Thymus (tissue), 11 donors: ENCODE results near the gene NRK. TPM values are rescaled to one million over a fixed set of nuclear protein-coding genes. Genes with fewer than 3 reads are reported as not detected.

ENCODE experiments used
- DNase-seq, 9 donors: peaks; one replicate each; pipeline ENCODE4 v3.0.0-alpha.2; 2013; ENCODE audit warnings: low spot score in 9 of 9, low read depth in 6 of 9, missing footprints in 1 of 9
- H3K27ac ChIP-seq, 2 donors: one replicate each; pipeline ENCODE4 v1.5.1; 2013; ENCODE audit warnings: control low read depth in 1 of 2, low read depth in 1 of 2, low read length in 1 of 2, mild to moderate bottlenecking in 1 of 2, moderate library complexity in 1 of 2
- H3K27me3 ChIP-seq, 2 donors: one replicate each; pipeline ENCODE4 v1.5.1; 2013; ENCODE audit warnings: low read length in 1 of 2; ENCODE audit not compliant: control insufficient read depth in 2 of 2, insufficient read depth in 1 of 2
- H3K36me3 ChIP-seq, 2 donors: one replicate each; pipeline ENCODE4 v1.5.1; 2013; ENCODE audit warnings: low read length in 1 of 2, mild to moderate bottlenecking in 1 of 2, moderate library complexity in 1 of 2; ENCODE audit not compliant: control insufficient read depth in 2 of 2, insufficient read depth in 2 of 2
- H3K4me1 ChIP-seq, 2 donors: one replicate each; pipeline ENCODE4 v1.5.1; 2013; ENCODE audit warnings: low read length in 2 of 2; ENCODE audit not compliant: control insufficient read depth in 2 of 2, insufficient read depth in 2 of 2
- H3K4me3 ChIP-seq, 2 donors: one replicate each; pipeline ENCODE4 v1.5.1; 2013; ENCODE audit warnings: low read length in 2 of 2, control low read depth in 1 of 2, mild to moderate bottlenecking in 1 of 2
- H3K9me3 ChIP-seq, 2 donors: one replicate each; pipeline ENCODE4 v1.5.1; 2013; ENCODE audit warnings: low read length in 1 of 2, mild to moderate bottlenecking in 1 of 2; ENCODE audit not compliant: control insufficient read depth in 2 of 2, insufficient read depth in 1 of 2
- WGBS: extraction: QIAGEN DNeasy Blood & Tissue Kit; methylation state at CpG from one replicate; pipeline ENCODE4 v1.1.7; 2013; 5-methylcytosine and 5-hydroxymethylcytosine counted together
- polyA plus RNA-seq: library from polyadenylated mRNA; stranded (reverse); fragments of 200-250 nt; gene quantifications from one replicate; pipeline ENCODE4 v1.2.3, GENCODE V29; 2013
- total RNA-seq: library from RNA; stranded (reverse); fragments of 120-200 nt; gene quantifications from one replicate; pipeline ENCODE4 v1.2.4, GENCODE V29; 2013
- donor health status: healthy.

NRK gene
- total and polyA plus RNA-seq, 2 donors, result 0.09 to 2.6 TPM

GRCh38 chrX:105872941-105873340, 50.6 kb downstream of the NRK start:
- no peak overlapping the region for H3K27ac ChIP-seq
- no peaks in the 10 kb centered on the region for H3K9me3 ChIP-seq
- no peaks in the 10 kb centered on the region for H3K36me3 ChIP-seq
- H3K4me1 ChIP-seq, result no peaks in the 10 kb centered on the region
- no peaks in the 10 kb centered on the region for H3K27me3 ChIP-seq
- no peak for DNase-seq
- H3K4me3 ChIP-seq, result no peak overlapping the region
- 76% methylated on average over 7 of the region's 7 CpGs for WGBS

GRCh38 chrX:105874790-105875189, 52.5 kb downstream of the NRK start:
- Histone ChIP-seq H3K9me3 (no peaks in the 10 kb centered on the region), H3K27me3 (no peaks in the 10 kb centered on the region), H3K4me3 (no peak overlapping the region), H3K36me3 (no peaks in the 10 kb centered on the region), H3K27ac (no peak overlapping the region), H3K4me1 (no peaks in the 10 kb centered on the region)
- DNase-seq, result no peak
- 94% methylated on average over 1 of the region's 1 CpG for WGBS

GRCh38 chrX:105876658-105877057, 54.3 kb downstream of the NRK start:
- H3K36me3 ChIP-seq, result no peaks in the 10 kb centered on the region
- H3K27ac ChIP-seq, result no peak overlapping the region
- no peaks in the 10 kb centered on the region for H3K4me1 ChIP-seq
- no peak overlapping the region for H3K4me3 ChIP-seq
- WGBS, result 42% methylated on average over 3 of the region's 3 CpGs
- no peaks in the 10 kb centered on the region for H3K9me3 ChIP-seq
- peak in 1 of 9 donors; percentile 16 for DNase-seq
- H3K27me3 ChIP-seq, result no peaks in the 10 kb centered on the region

GRCh38 chrX:105880491-105880890, 58.2 kb downstream of the NRK start:
- Histone ChIP-seq H3K9me3 (no peaks in the 10 kb centered on the region), H3K4me1 (no peaks in the 10 kb centered on the region), H3K36me3 (no peaks in the 10 kb centered on the region), H3K27ac (no peak overlapping the region), H3K27me3 (no peaks in the 10 kb centered on the region), H3K4me3 (no peak overlapping the region)
- no peak for DNase-seq
- WGBS, result 88% methylated on average over 3 of the region's 3 CpGs

DNA sequence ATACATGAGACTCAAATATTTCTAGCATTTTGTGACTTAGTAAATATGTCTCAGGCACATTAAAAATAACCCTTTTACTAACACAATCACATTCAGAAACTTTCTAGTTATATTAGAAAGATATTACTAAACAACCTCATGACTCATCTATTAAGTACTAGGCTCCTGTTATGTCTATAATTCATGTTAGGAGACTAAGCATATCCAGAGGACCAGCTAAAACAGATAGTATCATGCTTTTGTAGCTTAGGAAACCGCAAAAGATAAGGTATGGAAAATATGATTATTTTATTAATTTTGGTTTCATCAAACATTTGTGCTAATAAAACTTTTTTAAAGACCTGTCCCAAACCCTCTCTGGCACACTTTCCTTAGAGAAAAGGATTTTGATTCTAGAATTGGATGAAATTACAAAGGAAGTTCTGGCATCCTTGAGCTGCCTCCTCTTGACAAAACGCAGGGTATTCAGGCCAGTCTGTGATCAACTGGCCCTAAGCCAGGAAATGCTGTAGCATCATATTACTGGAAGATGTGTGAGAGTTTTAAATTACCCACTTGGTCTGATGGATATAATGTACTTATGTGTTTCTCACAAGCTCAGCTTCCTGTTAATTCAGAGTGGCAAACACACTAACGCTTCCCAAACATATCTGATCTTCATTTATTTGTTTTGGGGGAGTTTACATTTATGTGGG, 60.4 kb downstream of the NRK start:
- H3K27me3 ChIP-seq, result no peaks in the 10 kb centered on the region
- WGBS, result 79% methylated on average over 3 of the region's 3 CpGs

DNA sequence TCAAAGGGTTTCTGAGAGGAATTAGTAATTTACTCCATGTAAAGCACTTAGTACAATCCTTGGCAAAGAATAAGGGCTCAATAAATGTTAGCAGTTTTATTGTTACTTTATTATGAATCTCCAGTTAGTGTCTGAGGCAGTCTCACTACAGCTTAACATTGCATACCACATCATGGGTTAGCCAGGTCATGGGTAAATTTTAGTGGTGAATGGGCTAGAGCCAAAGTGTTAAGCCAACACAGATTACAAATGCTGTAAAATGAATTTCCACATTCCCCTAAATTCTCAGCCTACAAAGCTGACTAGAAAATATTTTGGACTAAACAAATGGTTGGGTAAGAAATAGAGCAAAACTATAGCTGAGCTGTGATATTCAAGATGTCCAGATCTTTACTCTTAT, 72.4 kb downstream of the NRK start:
- H3K27me3 ChIP-seq, result no peaks in the 10 kb centered on the region
- no peak for DNase-seq
- no peak overlapping the region for H3K4me3 ChIP-seq
- H3K36me3 ChIP-seq, result no peaks in the 10 kb centered on the region
- H3K27ac ChIP-seq, result no peak overlapping the region
- H3K9me3 ChIP-seq, result no peaks in the 10 kb centered on the region
- H3K4me1 ChIP-seq, result no peaks in the 10 kb centered on the region

More for the DNA sequence above, 60.4 kb downstream of the NRK start:
- Histone ChIP-seq H3K4me3 (no peak overlapping the region), H3K27ac (no peak overlapping the region), H3K9me3 (no peaks in the 10 kb centered on the region), H3K4me1 (no peaks in the 10 kb centered on the region), H3K36me3 (no peaks in the 10 kb centered on the region)
- DNase-seq, result no peak

DNA sequence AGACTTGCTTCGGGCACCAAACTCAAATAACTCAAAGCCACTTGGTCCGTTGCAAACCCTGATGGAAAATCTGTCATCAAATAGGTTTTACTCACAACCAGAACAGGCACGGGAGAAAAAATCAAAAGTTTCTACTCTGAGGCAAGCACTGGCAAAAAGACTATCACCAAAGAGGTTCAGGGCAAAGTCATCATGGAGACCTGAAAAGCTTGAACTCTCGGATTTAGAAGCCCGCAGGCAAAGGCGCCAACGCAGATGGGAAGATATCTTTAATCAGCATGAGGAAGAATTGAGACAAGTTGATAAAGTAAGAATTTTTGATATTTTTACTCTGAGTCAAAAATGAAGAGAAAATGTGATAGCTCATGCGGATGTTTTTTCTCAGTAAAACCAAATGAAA, 87.2 kb downstream of the NRK start:
- WGBS, result 95% methylated on average over 8 of the region's 8 CpGs
- no peak overlapping the region for H3K4me3 ChIP-seq
- H3K4me1 ChIP-seq, result no peaks in the 10 kb centered on the region
- no peaks in the 10 kb centered on the region for H3K36me3 ChIP-seq
- DNase-seq, result no peak
- H3K9me3 ChIP-seq, result no peaks in the 10 kb centered on the region
- H3K27ac ChIP-seq, result no peak overlapping the region
- H3K27me3 ChIP-seq, result no peaks in the 10 kb centered on the region

GRCh38 chrX:105910563-105911105, 88.3 kb downstream of the NRK start:
- Histone ChIP-seq H3K4me1 (no peaks in the 10 kb centered on the region), H3K27me3 (no peaks in the 10 kb centered on the region), H3K4me3 (no peak overlapping the region), H3K36me3 (no peaks in the 10 kb centered on the region), H3K9me3 (no peaks in the 10 kb centered on the region), H3K27ac (no peak overlapping the region)
- 61% methylated on average over 3 of the region's 3 CpGs for WGBS
- DNase-seq, result no peak

DNA sequence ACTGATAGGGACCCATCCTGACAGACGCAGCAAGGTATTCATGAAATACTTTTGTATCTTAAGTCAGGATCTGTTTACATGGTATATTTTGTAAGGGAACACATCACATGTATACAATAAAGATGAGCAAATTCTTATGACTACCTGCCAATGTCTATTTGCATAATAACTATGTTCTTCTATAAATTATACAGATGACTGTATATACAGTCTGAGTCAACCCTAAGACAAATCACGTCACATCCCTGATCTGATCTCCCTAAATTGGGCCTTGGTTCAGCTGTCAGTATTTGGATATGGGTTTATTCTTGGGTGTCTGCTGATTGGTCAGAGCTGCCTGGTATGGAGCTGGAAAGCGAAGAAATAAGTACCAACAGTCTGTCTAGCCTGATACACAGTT, 122.9 kb downstream of the NRK start:
- 91% methylated on average over 3 of the region's 3 CpGs for WGBS
- Histone ChIP-seq H3K4me1 (no peaks in the 10 kb centered on the region), H3K9me3 (no peaks in the 10 kb centered on the region), H3K27me3 (no peaks in the 10 kb centered on the region), H3K4me3 (no peak overlapping the region), H3K36me3 (no peaks in the 10 kb centered on the region), H3K27ac (no peak overlapping the region)
- no peak for DNase-seq
